HepG2 (cell line): ENCODE data around the gene DSG2. TPM values are rescaled to one million over a fixed set of nuclear protein-coding genes. Genes with fewer than 3 reads are reported as not detected.

ENCODE experiments used
- CHD2 ChIP-seq: IDR thresholded peaks from 2 replicates; pipeline ENCODE4 v1.6.1; 2011; ENCODE audit warnings: low read depth, low read length, improper control_type of control experiment
- HDAC1 ChIP-seq: sonication (generic); formaldehyde crosslinking; IDR thresholded peaks from 2 replicates; pipeline ENCODE4 v1.5.1; 2020; ENCODE audit warnings: mild to moderate bottlenecking, missing genetic modification reagents
- IKZF4 ChIP-seq: sonication (generic); formaldehyde crosslinking; IDR thresholded peaks from 2 replicates; pipeline ENCODE4 v1.5.1; 2020; ENCODE audit warnings: borderline replicate concordance, mild to moderate bottlenecking, low read depth, missing genetic modification reagents; ENCODE audit errors: not compliant biosample characterization
- KDM2A ChIP-seq: sonication (generic); formaldehyde crosslinking; IDR thresholded peaks from 2 replicates; pipeline ENCODE4 v1.4.0; 2020; ENCODE audit warnings: low read depth, missing genetic modification reagents, borderline replicate concordance
- NONO ChIP-seq, 2 experiments: fragments of 450-650 bp in 1 of 2; sonication (generic) in 1 of 2; formaldehyde crosslinking in 1 of 2; IDR thresholded peaks in 1 of 2; conservative IDR thresholded peaks in 1 of 2; 2 replicates each; pipeline versions ENCODE4 v1.6.1 to v1.8.0; 2017 to 2022; ENCODE audit warnings: mild to moderate bottlenecking in 1 of 2, missing genetic modification reagents in 1 of 2, moderate library complexity in 1 of 2
- POGZ ChIP-seq: sonication (generic); formaldehyde crosslinking; IDR thresholded peaks from 2 replicates; pipeline ENCODE4 v1.4.0; 2020; ENCODE audit warnings: mild to moderate bottlenecking, missing genetic modification reagents
- RARA ChIP-seq: IDR thresholded peaks from 2 replicates; pipeline ENCODE4 v1.6.1; 2016; ENCODE audit warnings: missing genetic modification reagents, missing compliant biosample characterization
- SCMH1 ChIP-seq: sonication (generic); formaldehyde crosslinking; IDR thresholded peaks from 2 replicates; pipeline ENCODE4 v1.9.0; 2021; ENCODE audit warnings: missing genetic modification reagents, mild to moderate bottlenecking, borderline replicate concordance
- SOX13 ChIP-seq, 3 experiments: fragments of 450-650 bp in 1 of 3; sonication (generic) in 1 of 3; formaldehyde crosslinking in 1 of 3; IDR thresholded peaks in 2 of 3; conservative IDR thresholded peaks in 1 of 3; 2 replicates each; pipeline versions ENCODE4 v1.5.0 to v1.6.1; 2016 to 2020; ENCODE audit warnings: antibody characterized with exemption in 1 of 3, mild to moderate bottlenecking in 1 of 3, missing compliant biosample characterization in 1 of 3, missing genetic modification reagents in 1 of 3, moderate library complexity in 1 of 3
- SOX6 ChIP-seq, 2 experiments: fragments of 450-650 bp in 1 of 2; sonication (generic) in 1 of 2; formaldehyde crosslinking in 1 of 2; IDR thresholded peaks; 2 replicates each; pipeline versions ENCODE4 v1.4.0 to v1.6.1; 2017 to 2020; ENCODE audit warnings: antibody characterized with exemption in 1 of 2, mild to moderate bottlenecking in 1 of 2, missing genetic modification reagents in 1 of 2
- ZFP36L2 ChIP-seq: sonication (generic); formaldehyde crosslinking; IDR thresholded peaks from 2 replicates; pipeline ENCODE4 v1.4.0; 2020; ENCODE audit warnings: missing genetic modification reagents
- ZNF17 ChIP-seq: sonication (generic); formaldehyde crosslinking; IDR thresholded peaks from 2 replicates; pipeline ENCODE4 v1.5.0; 2020; ENCODE audit warnings: mild to moderate bottlenecking, missing genetic modification reagents
- ZNF432 ChIP-seq: sonication (generic); formaldehyde crosslinking; IDR thresholded peaks from 2 replicates; pipeline ENCODE4 v1.5.0; 2020; ENCODE audit warnings: missing genetic modification reagents, mild to moderate bottlenecking, borderline replicate concordance
- ZNF572 ChIP-seq: sonication (generic); formaldehyde crosslinking; IDR thresholded peaks from 2 replicates; pipeline ENCODE4 v1.5.1; 2020; ENCODE audit warnings: mild to moderate bottlenecking, missing genetic modification reagents
- polyA plus RNA-seq, 8 experiments: library from polyadenylated mRNA; depleted of rRNA in 3 of 8; stranded (reverse) in 7 of 8; unstranded in 1 of 8; fragments of >200 nt; fragmentation: Illumina TruSeq in 4 of 8; extraction: Trizol in 4 of 8; gene quantifications; 2 replicates each; pipeline versions ENCODE4 v1.2.1 to v1.2.3, GENCODE V29; 2011 to 2016; ENCODE audit warnings: low read depth in 4 of 8, missing spikeins in 1 of 8, mixed read lengths in 1 of 8; ENCODE audit not compliant: insufficient read depth in 1 of 8
- total RNA-seq, 5 experiments: library from RNA; depleted of rRNA; stranded (reverse); fragments of >200 nt; fragmentation: Illumina TruSeq; extraction: Trizol; gene quantifications; 2 replicates each; pipeline ENCODE4 v1.2.3, GENCODE V29; 2016; ENCODE audit warnings: low read depth in 1 of 5
- TF ChIP-seq, protein P1 (sequence below): sonication (generic); formaldehyde crosslinking; IDR thresholded peaks from 2 replicates; pipeline ENCODE4 v1.4.0; 2020; ENCODE audit warnings: mild to moderate bottlenecking, missing genetic modification reagents
- TF ChIP-seq, protein P2 (sequence below): sonication (generic); formaldehyde crosslinking; IDR thresholded peaks from 2 replicates; pipeline ENCODE4 v1.4.0; 2020; ENCODE audit warnings: missing genetic modification reagents, borderline replicate concordance
- TF ChIP-seq, protein P3 (sequence below): sonication (generic); formaldehyde crosslinking; IDR thresholded peaks from 2 replicates; pipeline ENCODE4 v1.5.0; 2020; ENCODE audit warnings: mild to moderate bottlenecking, missing genetic modification reagents, borderline replicate concordance

Gene DSG2
- total and polyA plus RNA-seq, 2 of the 13 experiments (the other 11 are each of a cell fraction or from before 2014, with no cell fraction given) = 23.3 to 66.7 TPM

DNA sequence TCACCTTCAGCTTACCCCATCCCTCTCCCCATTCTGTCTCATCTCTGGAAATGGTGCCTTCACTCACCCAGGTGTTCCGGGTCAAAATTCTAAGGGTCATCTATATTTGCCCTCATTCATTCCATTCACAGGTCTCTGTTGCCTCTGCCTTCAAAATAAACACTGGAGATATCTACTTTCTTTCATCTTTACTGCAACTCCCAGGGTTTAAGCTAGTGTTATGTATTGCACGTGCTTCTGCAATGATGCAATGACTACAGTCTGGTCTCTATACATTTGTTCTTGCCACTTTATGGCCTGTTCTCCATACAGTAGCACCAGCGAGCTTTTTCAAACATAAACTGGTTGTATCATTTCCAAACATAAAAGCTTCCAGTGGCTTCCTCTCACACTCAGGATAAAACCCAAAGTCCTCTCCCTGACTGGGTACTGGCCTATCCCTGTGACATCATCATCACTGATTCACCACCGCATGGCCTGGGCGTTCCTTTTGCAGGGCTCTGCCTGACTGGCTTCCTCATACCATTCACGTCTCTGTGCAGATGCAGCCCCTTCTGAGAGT lies 14.3 kb downstream of the DSG2 start (continued):
- TF ChIP-seq, protein P1, sequence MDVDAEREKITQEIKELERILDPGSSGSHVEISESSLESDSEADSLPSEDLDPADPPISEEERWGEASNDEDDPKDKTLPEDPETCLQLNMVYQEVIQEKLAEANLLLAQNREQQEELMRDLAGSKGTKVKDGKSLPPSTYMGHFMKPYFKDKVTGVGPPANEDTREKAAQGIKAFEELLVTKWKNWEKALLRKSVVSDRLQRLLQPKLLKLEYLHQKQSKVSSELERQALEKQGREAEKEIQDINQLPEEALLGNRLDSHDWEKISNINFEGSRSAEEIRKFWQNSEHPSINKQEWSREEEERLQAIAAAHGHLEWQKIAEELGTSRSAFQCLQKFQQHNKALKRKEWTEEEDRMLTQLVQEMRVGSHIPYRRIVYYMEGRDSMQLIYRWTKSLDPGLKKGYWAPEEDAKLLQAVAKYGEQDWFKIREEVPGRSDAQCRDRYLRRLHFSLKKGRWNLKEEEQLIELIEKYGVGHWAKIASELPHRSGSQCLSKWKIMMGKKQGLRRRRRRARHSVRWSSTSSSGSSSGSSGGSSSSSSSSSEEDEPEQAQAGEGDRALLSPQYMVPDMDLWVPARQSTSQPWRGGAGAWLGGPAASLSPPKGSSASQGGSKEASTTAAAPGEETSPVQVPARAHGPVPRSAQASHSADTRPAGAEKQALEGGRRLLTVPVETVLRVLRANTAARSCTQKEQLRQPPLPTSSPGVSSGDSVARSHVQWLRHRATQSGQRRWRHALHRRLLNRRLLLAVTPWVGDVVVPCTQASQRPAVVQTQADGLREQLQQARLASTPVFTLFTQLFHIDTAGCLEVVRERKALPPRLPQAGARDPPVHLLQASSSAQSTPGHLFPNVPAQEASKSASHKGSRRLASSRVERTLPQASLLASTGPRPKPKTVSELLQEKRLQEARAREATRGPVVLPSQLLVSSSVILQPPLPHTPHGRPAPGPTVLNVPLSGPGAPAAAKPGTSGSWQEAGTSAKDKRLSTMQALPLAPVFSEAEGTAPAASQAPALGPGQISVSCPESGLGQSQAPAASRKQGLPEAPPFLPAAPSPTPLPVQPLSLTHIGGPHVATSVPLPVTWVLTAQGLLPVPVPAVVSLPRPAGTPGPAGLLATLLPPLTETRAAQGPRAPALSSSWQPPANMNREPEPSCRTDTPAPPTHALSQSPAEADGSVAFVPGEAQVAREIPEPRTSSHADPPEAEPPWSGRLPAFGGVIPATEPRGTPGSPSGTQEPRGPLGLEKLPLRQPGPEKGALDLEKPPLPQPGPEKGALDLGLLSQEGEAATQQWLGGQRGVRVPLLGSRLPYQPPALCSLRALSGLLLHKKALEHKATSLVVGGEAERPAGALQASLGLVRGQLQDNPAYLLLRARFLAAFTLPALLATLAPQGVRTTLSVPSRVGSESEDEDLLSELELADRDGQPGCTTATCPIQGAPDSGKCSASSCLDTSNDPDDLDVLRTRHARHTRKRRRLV = no peak
- TF ChIP-seq, protein P2, sequence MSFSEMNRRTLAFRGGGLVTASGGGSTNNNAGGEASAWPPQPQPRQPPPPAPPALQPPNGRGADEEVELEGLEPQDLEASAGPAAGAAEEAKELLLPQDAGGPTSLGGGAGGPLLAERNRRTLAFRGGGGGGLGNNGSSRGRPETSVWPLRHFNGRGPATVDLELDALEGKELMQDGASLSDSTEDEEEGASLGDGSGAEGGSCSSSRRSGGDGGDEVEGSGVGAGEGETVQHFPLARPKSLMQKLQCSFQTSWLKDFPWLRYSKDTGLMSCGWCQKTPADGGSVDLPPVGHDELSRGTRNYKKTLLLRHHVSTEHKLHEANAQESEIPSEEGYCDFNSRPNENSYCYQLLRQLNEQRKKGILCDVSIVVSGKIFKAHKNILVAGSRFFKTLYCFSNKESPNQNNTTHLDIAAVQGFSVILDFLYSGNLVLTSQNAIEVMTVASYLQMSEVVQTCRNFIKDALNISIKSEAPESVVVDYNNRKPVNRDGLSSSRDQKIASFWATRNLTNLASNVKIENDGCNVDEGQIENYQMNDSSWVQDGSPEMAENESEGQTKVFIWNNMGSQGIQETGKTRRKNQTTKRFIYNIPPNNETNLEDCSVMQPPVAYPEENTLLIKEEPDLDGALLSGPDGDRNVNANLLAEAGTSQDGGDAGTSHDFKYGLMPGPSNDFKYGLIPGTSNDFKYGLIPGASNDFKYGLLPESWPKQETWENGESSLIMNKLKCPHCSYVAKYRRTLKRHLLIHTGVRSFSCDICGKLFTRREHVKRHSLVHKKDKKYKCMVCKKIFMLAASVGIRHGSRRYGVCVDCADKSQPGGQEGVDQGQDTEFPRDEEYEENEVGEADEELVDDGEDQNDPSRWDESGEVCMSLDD (CRISPR knock-in tag) = no peak; the same call in 1 of the 2 replicates
- TF ChIP-seq POGZ (CRISPR knock-in tag) (peak; percentile 72), NONO (IDR thresholded peaks at IDR 0.05) (no peak), NONO (CRISPR knock-in tag; conservative IDR thresholded peaks at IDR 0.05) (peak; percentile 91), ZFP36L2 (CRISPR knock-in tag) (no peak), CHD2 (no peak), SOX6 (IDR thresholded peaks at IDR 0.05) (no peak), SOX6 (CRISPR knock-in tag; IDR thresholded peaks at IDR 0.05) (peak; percentile 97), ZNF432 (no peak), HDAC1 (CRISPR knock-in tag) (peak; percentile 85; the same call in 1 of the 2 replicates), SCMH1 (no peak), RARA (CRISPR knock-in tag) (peak; percentile 95), ZNF17 (CRISPR knock-in tag) (no peak), KDM2A (CRISPR knock-in tag) (peak; percentile 39; the same call in 1 of the 2 replicates), ZNF572 (CRISPR knock-in tag) (no peak), SOX13 (IDR thresholded peaks at IDR 0.05) (peak; percentile 88), SOX13 (CRISPR knock-in tag; conservative IDR thresholded peaks at IDR 0.05 in 1 of 2, IDR thresholded peaks at IDR 0.05 in 1 of 2) (peak in 1 of 2 experiments; percentile 96; a peak in 2 of 4 replicates), IKZF4 (no peak)
- TF ChIP-seq, protein P3, sequence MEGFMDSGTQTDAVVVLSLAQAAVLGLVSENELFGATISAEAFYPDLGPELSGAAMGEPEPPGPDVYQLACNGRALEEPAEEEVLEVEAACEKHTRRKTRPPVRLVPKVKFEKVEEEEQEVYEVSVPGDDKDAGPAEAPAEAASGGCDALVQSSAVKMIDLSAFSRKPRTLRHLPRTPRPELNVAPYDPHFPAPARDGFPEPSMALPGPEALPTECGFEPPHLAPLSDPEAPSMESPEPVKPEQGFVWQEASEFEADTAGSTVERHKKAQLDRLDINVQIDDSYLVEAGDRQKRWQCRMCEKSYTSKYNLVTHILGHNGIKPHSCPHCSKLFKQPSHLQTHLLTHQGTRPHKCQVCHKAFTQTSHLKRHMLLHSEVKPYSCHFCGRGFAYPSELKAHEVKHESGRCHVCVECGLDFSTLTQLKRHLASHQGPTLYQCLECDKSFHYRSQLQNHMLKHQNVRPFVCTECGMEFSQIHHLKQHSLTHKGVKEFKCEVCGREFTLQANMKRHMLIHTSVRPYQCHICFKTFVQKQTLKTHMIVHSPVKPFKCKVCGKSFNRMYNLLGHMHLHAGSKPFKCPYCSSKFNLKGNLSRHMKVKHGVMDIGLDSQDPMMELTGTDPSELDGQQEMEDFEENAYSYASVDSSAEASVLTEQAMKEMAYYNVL (CRISPR knock-in tag) = peak; percentile 67; the same call in 1 of the 2 replicates
